Measurements from ENCODE around the gene KCNAB1. TPM values are rescaled to one million over a fixed set of nuclear protein-coding genes. Genes with fewer than 3 reads are reported as not detected.

The KCNAB1 gene
- total RNA-seq, 1 experiment from 2014 or later, result not detected

DNA sequence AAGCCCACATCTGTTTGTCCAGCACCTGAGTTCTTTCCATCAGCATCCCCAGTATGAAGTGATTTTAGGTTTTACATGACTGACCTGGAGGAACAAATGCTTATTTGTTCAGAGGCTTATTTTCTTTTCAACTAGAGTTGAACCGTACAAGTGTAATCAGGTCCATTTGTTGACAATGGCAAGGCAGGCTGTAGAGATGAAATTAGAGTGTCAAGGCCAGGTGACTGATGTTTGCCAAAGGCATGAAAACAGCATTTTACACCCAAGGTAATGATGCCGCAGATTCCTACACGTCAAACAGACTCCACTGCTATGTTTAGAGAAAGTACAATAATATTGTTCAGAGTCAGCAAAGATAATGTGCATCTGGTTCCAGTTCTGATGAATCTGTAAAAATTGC is 96.5 kb downstream of the KCNAB1 start (continued):
- TF ChIP-seq, protein P1, sequence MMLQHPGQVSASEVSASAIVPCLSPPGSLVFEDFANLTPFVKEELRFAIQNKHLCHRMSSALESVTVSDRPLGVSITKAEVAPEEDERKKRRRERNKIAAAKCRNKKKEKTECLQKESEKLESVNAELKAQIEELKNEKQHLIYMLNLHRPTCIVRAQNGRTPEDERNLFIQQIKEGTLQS (IDR thresholded peaks at IDR 0.05), result no peak
- TF ChIP-seq, protein P2, sequence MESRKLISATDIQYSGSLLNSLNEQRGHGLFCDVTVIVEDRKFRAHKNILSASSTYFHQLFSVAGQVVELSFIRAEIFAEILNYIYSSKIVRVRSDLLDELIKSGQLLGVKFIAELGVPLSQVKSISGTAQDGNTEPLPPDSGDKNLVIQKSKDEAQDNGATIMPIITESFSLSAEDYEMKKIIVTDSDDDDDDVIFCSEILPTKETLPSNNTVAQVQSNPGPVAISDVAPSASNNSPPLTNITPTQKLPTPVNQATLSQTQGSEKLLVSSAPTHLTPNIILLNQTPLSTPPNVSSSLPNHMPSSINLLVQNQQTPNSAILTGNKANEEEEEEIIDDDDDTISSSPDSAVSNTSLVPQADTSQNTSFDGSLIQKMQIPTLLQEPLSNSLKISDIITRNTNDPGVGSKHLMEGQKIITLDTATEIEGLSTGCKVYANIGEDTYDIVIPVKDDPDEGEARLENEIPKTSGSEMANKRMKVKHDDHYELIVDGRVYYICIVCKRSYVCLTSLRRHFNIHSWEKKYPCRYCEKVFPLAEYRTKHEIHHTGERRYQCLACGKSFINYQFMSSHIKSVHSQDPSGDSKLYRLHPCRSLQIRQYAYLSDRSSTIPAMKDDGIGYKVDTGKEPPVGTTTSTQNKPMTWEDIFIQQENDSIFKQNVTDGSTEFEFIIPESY (IDR thresholded peaks at IDR 0.05; ENCODE audit: extremely low read depth, insufficient replicate concordance, low read length), result no peak
- TF ChIP-seq, protein P3, sequence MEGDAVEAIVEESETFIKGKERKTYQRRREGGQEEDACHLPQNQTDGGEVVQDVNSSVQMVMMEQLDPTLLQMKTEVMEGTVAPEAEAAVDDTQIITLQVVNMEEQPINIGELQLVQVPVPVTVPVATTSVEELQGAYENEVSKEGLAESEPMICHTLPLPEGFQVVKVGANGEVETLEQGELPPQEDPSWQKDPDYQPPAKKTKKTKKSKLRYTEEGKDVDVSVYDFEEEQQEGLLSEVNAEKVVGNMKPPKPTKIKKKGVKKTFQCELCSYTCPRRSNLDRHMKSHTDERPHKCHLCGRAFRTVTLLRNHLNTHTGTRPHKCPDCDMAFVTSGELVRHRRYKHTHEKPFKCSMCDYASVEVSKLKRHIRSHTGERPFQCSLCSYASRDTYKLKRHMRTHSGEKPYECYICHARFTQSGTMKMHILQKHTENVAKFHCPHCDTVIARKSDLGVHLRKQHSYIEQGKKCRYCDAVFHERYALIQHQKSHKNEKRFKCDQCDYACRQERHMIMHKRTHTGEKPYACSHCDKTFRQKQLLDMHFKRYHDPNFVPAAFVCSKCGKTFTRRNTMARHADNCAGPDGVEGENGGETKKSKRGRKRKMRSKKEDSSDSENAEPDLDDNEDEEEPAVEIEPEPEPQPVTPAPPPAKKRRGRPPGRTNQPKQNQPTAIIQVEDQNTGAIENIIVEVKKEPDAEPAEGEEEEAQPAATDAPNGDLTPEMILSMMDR (IDR thresholded peaks at IDR 0.05 in 2 of 3, conservative IDR thresholded peaks at IDR 0.05 in 1 of 3; ENCODE audit: borderline replicate concordance in 1 of 3, insufficient read depth in 1 of 3, low read depth in 2 of 3, low read length in 2 of 3), result no peak
- TF ChIP-seq POLR2A (IDR thresholded peaks at IDR 0.05; ENCODE audit: borderline replicate concordance, extremely low read depth, insufficient read depth, insufficient read length) (no peak), EZH2 (IDR thresholded peaks at IDR 0.05) (no peak), TCF7L2 (IDR thresholded peaks at IDR 0.05; ENCODE audit: borderline replicate concordance, extremely low read depth, insufficient read depth, insufficient read length) (no peak), JUND (IDR thresholded peaks at IDR 0.05) (no peak)

DNA sequence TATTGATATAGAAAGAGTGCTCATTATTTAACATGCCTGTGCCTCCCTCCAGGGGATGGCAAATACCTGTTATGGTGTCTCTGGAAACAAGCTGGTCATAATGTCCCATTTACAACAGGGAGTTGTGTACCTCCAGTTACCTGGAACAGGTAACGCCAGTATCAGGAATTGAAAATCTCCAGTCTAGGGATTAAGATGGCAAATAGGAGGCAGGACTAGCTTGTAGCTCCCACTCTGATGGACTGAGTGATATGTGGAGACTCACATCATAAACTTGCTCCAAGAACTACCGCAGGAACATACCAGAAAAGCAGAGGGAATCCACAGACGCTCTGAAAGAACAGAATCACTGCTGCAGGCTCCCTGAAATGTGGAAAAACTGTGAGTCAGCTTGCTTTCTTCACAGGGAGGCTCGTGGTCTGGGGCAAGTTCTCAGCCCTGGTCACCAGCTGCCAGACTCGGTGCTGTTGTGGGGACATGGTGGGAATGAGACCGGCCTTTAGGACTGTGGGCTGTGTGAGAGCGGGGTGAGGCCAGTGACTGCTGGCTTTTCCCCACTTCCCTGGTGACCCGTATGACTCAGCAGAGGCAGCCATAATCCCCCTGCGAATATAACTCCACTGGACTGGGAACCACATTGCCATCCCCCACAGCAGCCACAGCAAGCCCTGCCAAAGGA is 97.4 kb downstream of the KCNAB1 start:
- no peak for DNase-seq (ENCODE audit: low read depth, low spot score)
- H3K27ac ChIP-seq (ENCODE audit: low read depth, low read length), result no peak overlapping the region
- no peaks in the 10 kb centered on the region for H3K27me3 ChIP-seq (ENCODE audit: insufficient read depth, low read length)
- ChIA-PET CTCF (no interaction called here), RAD21 (ENCODE audit: low non-redundant PET in 1 of 2, low total read pairs in 2 of 2, uncharacterized antibody in 2 of 2, unreplicated experiment in 2 of 2) (no interaction called here), POLR2A (no interaction called here)
- no peaks in the 10 kb centered on the region for H3K79me2 ChIP-seq (ENCODE audit: insufficient read depth, low read length)
- H3K4me3 ChIP-seq (replicated peaks in 1 of 2; ENCODE audit: low read depth in 1 of 2, low read length in 2 of 2), result no peak overlapping the region
- no TSS peak for BruUV-seq (replicated peaks)
- no peak overlapping the region for H3K9ac ChIP-seq (ENCODE audit: low read length)
- no peak overlapping the region for H3K4me2 ChIP-seq (ENCODE audit: low read length)
- peaks cover 0 to 8% of the 10 kb centered on the region in 2 experiments; a peak in 1 of 4 replicates for H3K4me1 ChIP-seq (ENCODE audit: control insufficient read depth in 1 of 2, insufficient read depth in 2 of 2, low read length in 2 of 2)
- no peaks in the 10 kb centered on the region for H3K36me3 ChIP-seq (ENCODE audit: control insufficient read depth in 1 of 2, insufficient read depth in 2 of 2, low read length in 2 of 2)
- H2AFZ ChIP-seq (ENCODE audit: low read depth, low read length, poor library complexity, severe bottlenecking), result peak overlapping the region; percentile 45
- ATAC-seq, result no peak
- no peaks in the 10 kb centered on the region for H4K20me1 ChIP-seq (ENCODE audit: insufficient read depth)
- no peaks in the 10 kb centered on the region for H3K9me2 ChIP-seq (ENCODE audit: insufficient read depth)
- intact Hi-C loops (cut with micrococcal nuclease), result no loop called here
- H3K9me3 ChIP-seq (ENCODE audit: control insufficient read depth in 1 of 2, insufficient read depth in 1 of 2, low read depth in 1 of 2, low read length in 2 of 2), result no peaks in the 10 kb centered on the region
- TF ChIP-seq RAD21 (IDR thresholded peaks at IDR 0.05; ENCODE audit: low read depth), result no peak
- TF ChIP-seq EZH2phosphoT487 (IDR thresholded peaks at IDR 0.05; ENCODE audit: borderline replicate concordance), result no peak
- no peak for TF ChIP-seq ZFX (IDR thresholded peaks at IDR 0.05)
- TF ChIP-seq FOSL1 (IDR thresholded peaks at IDR 0.05; ENCODE audit: low read depth), result no peak
- no peak for TF ChIP-seq SP1 (IDR thresholded peaks at IDR 0.05; ENCODE audit: low read depth)
- no peak for TF ChIP-seq CEBPB (IDR thresholded peaks at IDR 0.05; ENCODE audit: low read depth)
- TF ChIP-seq YY1 (IDR thresholded peaks at IDR 0.05; ENCODE audit: extremely low read depth, insufficient replicate concordance, low read depth, low read length), result no peak
- TF ChIP-seq CBX3 (IDR thresholded peaks at IDR 0.05; ENCODE audit: low read depth), result no peak
- TF ChIP-seq EGR1 (IDR thresholded peaks at IDR 0.05; ENCODE audit: low read depth), result no peak
- TF ChIP-seq, protein P4, sequence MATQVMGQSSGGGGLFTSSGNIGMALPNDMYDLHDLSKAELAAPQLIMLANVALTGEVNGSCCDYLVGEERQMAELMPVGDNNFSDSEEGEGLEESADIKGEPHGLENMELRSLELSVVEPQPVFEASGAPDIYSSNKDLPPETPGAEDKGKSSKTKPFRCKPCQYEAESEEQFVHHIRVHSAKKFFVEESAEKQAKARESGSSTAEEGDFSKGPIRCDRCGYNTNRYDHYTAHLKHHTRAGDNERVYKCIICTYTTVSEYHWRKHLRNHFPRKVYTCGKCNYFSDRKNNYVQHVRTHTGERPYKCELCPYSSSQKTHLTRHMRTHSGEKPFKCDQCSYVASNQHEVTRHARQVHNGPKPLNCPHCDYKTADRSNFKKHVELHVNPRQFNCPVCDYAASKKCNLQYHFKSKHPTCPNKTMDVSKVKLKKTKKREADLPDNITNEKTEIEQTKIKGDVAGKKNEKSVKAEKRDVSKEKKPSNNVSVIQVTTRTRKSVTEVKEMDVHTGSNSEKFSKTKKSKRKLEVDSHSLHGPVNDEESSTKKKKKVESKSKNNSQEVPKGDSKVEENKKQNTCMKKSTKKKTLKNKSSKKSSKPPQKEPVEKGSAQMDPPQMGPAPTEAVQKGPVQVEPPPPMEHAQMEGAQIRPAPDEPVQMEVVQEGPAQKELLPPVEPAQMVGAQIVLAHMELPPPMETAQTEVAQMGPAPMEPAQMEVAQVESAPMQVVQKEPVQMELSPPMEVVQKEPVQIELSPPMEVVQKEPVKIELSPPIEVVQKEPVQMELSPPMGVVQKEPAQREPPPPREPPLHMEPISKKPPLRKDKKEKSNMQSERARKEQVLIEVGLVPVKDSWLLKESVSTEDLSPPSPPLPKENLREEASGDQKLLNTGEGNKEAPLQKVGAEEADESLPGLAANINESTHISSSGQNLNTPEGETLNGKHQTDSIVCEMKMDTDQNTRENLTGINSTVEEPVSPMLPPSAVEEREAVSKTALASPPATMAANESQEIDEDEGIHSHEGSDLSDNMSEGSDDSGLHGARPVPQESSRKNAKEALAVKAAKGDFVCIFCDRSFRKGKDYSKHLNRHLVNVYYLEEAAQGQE (IDR thresholded peaks at IDR 0.05; ENCODE audit: low read depth), result no peak

All from HCT116 (cell line).